Ureter (tissue), 1 donor: ENCODE data around the gene APCS. TPM values are rescaled to one million over a fixed set of nuclear protein-coding genes. Genes with fewer than 3 reads are reported as not detected.

Source experiments
- DNase-seq: peaks from one replicate; pipeline ENCODE4 v3.0.0-alpha.2; 2020; ENCODE audit warnings: low spot score
- total RNA-seq: library from RNA; stranded (reverse); gene quantifications from one replicate; pipeline ENCODE4 v1.2.4, GENCODE V29; 2023
- donor health status: DM: yes; HTN: yes; CAD: no.

APCS gene
- total RNA-seq = not detected

GRCh38 chr1:159587461-159587951 is at the start of gene APCS:
Gene APCS, plus strand, starts transcription at chr1:159587826. Its CDS starts 96 bp downstream, at chr1:159587922.
- no peak for DNase-seq

GRCh38 chr1:159548126-159548525 is 39.5 kb upstream of the APCS start:
- DNase-seq = no peak

- no peak for DNase-seq
Observed at GRCh38 chr1:159554261-159554660, 33.4 kb upstream of the APCS start.

GRCh38 chr1:159554696-159555095 is 32.9 kb upstream of the APCS start:
- DNase-seq = no peak

GRCh38 chr1:159556931-159557369 is 30.7 kb upstream of the APCS start:
- no peak for DNase-seq

GRCh38 chr1:159560599-159560998 is 27.0 kb upstream of the APCS start:
- DNase-seq = no peak

- DNase-seq = no peak
Observed at GRCh38 chr1:159561497-159561896, 26.1 kb upstream of the APCS start.

- DNase-seq = no peak
Observed at GRCh38 chr1:159562680-159563079, 24.9 kb upstream of the APCS start.

GRCh38 chr1:159577446-159577845 is 10.2 kb upstream of the APCS start:
- DNase-seq = no peak

- no peak for DNase-seq
Observed at GRCh38 chr1:159580340-159580739, 7.3 kb upstream of the APCS start.

GRCh38 chr1:159581422-159581821 is 6.2 kb upstream of the APCS start:
- DNase-seq = no peak

- no peak for DNase-seq
Observed at GRCh38 chr1:159584536-159584935, 3.1 kb upstream of the APCS start.

GRCh38 chr1:159591981-159592380 is 4.4 kb downstream of the APCS start:
- no peak for DNase-seq

GRCh38 chr1:159594625-159595405 is 7.2 kb downstream of the APCS start:
- DNase-seq = no peak

GRCh38 chr1:159598196-159598595 is 10.6 kb downstream of the APCS start:
- DNase-seq = no peak

GRCh38 chr1:159600894-159601293 is 13.3 kb downstream of the APCS start:
- no peak for DNase-seq

- DNase-seq = no peak
Observed at GRCh38 chr1:159602501-159602999, 14.9 kb downstream of the APCS start.

- no peak for DNase-seq
Observed at GRCh38 chr1:159612211-159612885, 24.7 kb downstream of the APCS start.

- DNase-seq = no peak
Observed at GRCh38 chr1:159632922-159633321, 45.3 kb downstream of the APCS start.
